Sigmoid colon (tissue), 7 donors: ENCODE data around the gene OR1S2. TPM values are rescaled to one million over a fixed set of nuclear protein-coding genes. Genes with fewer than 3 reads are reported as not detected.

Experiments used
- DNase-seq: peaks from one replicate; pipeline ENCODE4 v3.0.0-alpha.2; 2019
- H3K27ac ChIP-seq, 4 donors: fragments of 200-600 bp; sonication (generic); one replicate each; pipeline ENCODE4 v1.5.1; 2016 to 2019; ENCODE audit warnings: mild to moderate bottlenecking in 1 of 4
- H3K27me3 ChIP-seq, 3 donors: fragments of 200-600 bp; sonication (generic); one replicate each; pipeline ENCODE4 v1.5.1; 2019; ENCODE audit warnings: mild to moderate bottlenecking in 1 of 3
- H3K36me3 ChIP-seq, 4 donors: fragments of 200-600 bp; sonication (generic); one replicate each; pipeline ENCODE4 v1.5.1; 2016 to 2019
- H3K4me1 ChIP-seq, 4 donors: fragments of 200-600 bp; sonication (generic); one replicate each; pipeline ENCODE4 v1.5.1; 2017 to 2019
- H3K4me3 ChIP-seq, 4 donors: fragments of 200-600 bp; sonication (generic); one replicate each; pipeline ENCODE4 v1.5.1; 2017 to 2019; ENCODE audit warnings: mild to moderate bottlenecking in 2 of 4, moderate library complexity in 1 of 4
- H3K9me3 ChIP-seq, 4 donors: fragments of 200-600 bp in 3 of 4; sonication (generic) in 3 of 4; one replicate each; pipeline versions ENCODE4 v1.5.1 to v1.6.1; 2013 to 2019
- EP300 ChIP-seq, 4 donors: sonication (generic); formaldehyde crosslinking; IDR thresholded peaks; one replicate each; pipeline ENCODE4 v1.6.1; 2017; ENCODE audit warnings: antibody characterized with exemption in 4 of 4
- POLR2A ChIP-seq, 2 donors: fragments of 450-650 bp; IDR thresholded peaks; one replicate each; pipeline ENCODE4 v1.6.1; 2016; ENCODE audit warnings: antibody characterized with exemption in 2 of 2, mild to moderate bottlenecking in 2 of 2, moderate library complexity in 2 of 2
- POLR2AphosphoS5 ChIP-seq, 4 donors: sonication (generic); formaldehyde crosslinking; IDR thresholded peaks; one replicate each; pipeline ENCODE4 v1.6.1; 2017; ENCODE audit warnings: antibody characterized with exemption in 4 of 4
- WGBS, 2 donors: extraction: QIAGEN DNeasy Blood & Tissue Kit; methylation state at CpG; one replicate each; pipeline ENCODE4 v1.1.7; 2013; 5-methylcytosine and 5-hydroxymethylcytosine counted together
- intact Hi-C: fragments of 100-400 bp; cut with DNase I; formaldehyde crosslinking; loops from one replicate; pipeline ENCODE4 v1.15.1; 2023
- polyA plus RNA-seq, 3 donors: library from polyadenylated mRNA; stranded (reverse); fragments of 200-250 nt; gene quantifications; one replicate each; pipeline ENCODE4 v1.2.3, GENCODE V29; 2013
- total RNA-seq, 4 donors: library from RNA; depleted of rRNA; stranded (reverse); fragments of >200 nt; gene quantifications; one replicate each; pipeline ENCODE4 v1.1.0, GENCODE V29; 2016
- TF ChIP-seq, protein P1 (sequence below), 4 experiments: fragments of 450-650 bp in 3 of 4; fragments of 200-600 bp in 1 of 4; IDR thresholded peaks; one replicate each; pipeline ENCODE4 v1.5.1; 2016 to 2019; ENCODE audit warnings: antibody characterized with exemption in 4 of 4, mild to moderate bottlenecking in 3 of 4, moderate library complexity in 2 of 4
- donor health status: healthy with polysubstance abuse.
- donor health status: Bipolar disorder and iron deficiency.
- donor health status: healthy.

Gene OR1S2
- total and polyA plus RNA-seq, 7 donors, result not detected

DNA sequence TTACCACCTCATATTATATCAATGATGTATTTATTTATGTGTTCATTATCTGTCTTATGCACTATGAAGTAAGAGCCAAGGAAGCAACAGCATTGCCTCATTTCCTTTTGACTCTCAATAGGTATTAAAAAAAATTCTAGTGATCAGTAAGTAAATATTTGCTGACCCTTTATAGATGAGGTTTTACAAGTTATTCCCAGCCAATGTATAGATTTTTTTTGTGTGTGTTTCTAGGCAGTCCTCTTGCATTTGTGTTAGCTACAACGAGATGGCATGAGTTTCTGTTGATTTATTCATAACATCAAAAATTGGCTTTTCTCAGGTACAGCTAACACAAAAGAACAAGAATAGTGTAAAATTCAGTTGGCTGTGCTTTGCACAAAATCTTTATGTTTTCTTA lies 4.7 kb downstream of the OR1S2 start:
- 13 to 52% methylated on average over 1 of the region's 1 CpG for WGBS, 2 donors
- Histone ChIP-seq H3K36me3 (no peaks in the 10 kb centered on the region), H3K27ac (no peak overlapping the region), H3K4me1 (no peaks in the 10 kb centered on the region), H3K4me3 (no peak overlapping the region), H3K27me3 (no peaks in the 10 kb centered on the region), H3K9me3 (peaks cover 0 to 3% (median under 1%) of the 10 kb centered on the region in 4 donors)
- TF ChIP-seq, protein P1, sequence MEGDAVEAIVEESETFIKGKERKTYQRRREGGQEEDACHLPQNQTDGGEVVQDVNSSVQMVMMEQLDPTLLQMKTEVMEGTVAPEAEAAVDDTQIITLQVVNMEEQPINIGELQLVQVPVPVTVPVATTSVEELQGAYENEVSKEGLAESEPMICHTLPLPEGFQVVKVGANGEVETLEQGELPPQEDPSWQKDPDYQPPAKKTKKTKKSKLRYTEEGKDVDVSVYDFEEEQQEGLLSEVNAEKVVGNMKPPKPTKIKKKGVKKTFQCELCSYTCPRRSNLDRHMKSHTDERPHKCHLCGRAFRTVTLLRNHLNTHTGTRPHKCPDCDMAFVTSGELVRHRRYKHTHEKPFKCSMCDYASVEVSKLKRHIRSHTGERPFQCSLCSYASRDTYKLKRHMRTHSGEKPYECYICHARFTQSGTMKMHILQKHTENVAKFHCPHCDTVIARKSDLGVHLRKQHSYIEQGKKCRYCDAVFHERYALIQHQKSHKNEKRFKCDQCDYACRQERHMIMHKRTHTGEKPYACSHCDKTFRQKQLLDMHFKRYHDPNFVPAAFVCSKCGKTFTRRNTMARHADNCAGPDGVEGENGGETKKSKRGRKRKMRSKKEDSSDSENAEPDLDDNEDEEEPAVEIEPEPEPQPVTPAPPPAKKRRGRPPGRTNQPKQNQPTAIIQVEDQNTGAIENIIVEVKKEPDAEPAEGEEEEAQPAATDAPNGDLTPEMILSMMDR (IDR thresholded peaks at IDR 0.05), result no peak
- TF ChIP-seq POLR2A (IDR thresholded peaks at IDR 0.05), result no peak
- TF ChIP-seq EP300 (IDR thresholded peaks at IDR 0.05), result no peak
- TF ChIP-seq POLR2AphosphoS5 (IDR thresholded peaks at IDR 0.05), result no peak
- intact Hi-C loops, result no loop called here
- no peak for DNase-seq

DNA sequence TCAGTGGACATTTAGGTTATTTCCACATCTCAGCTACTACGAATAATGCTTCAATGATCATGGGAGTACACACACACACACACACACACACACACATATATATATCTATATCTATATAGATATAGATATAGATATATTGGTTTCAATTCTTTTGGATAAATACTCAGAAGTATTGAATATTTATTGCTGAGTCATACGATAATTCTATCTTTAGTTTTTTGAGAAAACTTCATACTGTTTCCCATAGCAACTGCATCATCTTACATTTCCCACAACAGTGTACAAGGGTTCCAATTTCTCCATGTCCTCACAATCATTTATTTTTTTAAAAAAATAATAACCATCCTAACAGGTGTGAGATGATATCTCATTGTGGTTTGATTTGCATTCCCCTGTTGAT lies 8.0 kb downstream of the OR1S2 start:
- H3K4me1 ChIP-seq, result no peaks in the 10 kb centered on the region
- no peak overlapping the region for H3K27ac ChIP-seq
- H3K4me3 ChIP-seq, result no peak overlapping the region
- intact Hi-C loops, result no loop called here
- 94 to 95% methylated on average over 2 of the region's 2 CpGs for WGBS, 2 donors
- peaks cover 0 to 3% (median under 1%) of the 10 kb centered on the region in 4 donors for H3K9me3 ChIP-seq
- no peaks in the 10 kb centered on the region for H3K27me3 ChIP-seq
- no peaks in the 10 kb centered on the region for H3K36me3 ChIP-seq
- TF ChIP-seq, protein P1 (IDR thresholded peaks at IDR 0.05), result no peak
- TF ChIP-seq EP300 (IDR thresholded peaks at IDR 0.05), result no peak
- no peak for TF ChIP-seq POLR2A (IDR thresholded peaks at IDR 0.05)
- TF ChIP-seq POLR2AphosphoS5 (IDR thresholded peaks at IDR 0.05), result no peak
- no peak for DNase-seq

DNA sequence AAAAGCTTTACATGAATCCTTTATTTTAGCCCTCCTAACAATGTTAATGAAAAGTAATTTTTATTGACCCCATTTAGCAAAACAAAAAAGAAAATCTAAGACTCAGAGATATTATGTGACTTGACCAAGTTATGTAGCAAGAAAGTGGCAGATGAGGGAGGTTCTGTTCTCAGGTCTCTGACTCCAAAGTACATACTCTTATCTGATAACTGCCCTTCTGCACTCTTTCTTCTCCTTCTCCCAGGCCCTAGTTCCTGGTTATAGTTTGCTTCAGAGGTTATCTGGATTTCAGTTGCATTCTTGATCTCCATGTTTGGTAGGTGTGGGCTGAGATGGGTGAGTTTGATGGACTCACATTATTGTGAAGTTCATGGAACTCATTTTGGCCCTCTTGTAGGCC lies 10.6 kb downstream of the OR1S2 start:
- Histone ChIP-seq H3K4me3 (no peak overlapping the region), H3K27ac (no peak overlapping the region), H3K27me3 (no peaks in the 10 kb centered on the region), H3K36me3 (no peaks in the 10 kb centered on the region), H3K9me3 (peaks cover 0 to 3% (median under 1%) of the 10 kb centered on the region in 4 donors), H3K4me1 (no peaks in the 10 kb centered on the region)
- intact Hi-C loops, result no loop called here
- no peak for DNase-seq
- TF ChIP-seq POLR2A (IDR thresholded peaks at IDR 0.05), result no peak

DNA sequence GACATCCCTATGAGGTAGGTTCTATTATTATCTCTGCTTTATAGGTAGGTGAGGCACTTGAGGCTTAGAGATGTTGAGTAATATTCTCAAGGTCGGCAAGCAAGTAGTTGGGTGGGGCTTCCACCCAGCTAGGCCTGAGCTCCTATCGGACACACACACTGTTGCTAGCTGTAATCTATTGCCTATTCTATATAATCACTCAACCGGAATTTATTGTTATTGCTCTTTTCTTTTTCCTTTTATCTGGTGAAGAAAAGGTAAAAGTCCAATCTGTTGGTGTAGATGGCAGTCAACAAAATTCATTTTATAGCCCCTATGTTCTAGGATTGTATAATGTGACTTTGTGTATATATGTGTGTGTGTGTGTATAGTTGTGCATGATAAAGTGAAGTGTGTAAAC lies 11.7 kb downstream of the OR1S2 start:
- H3K9me3 ChIP-seq, result no peaks in the 10 kb centered on the region
- H3K4me3 ChIP-seq, result no peak overlapping the region
- H3K27ac ChIP-seq, result no peak overlapping the region
- no peak for DNase-seq
- no peaks in the 10 kb centered on the region for H3K4me1 ChIP-seq
- no peaks in the 10 kb centered on the region for H3K36me3 ChIP-seq
- 19 to 69% methylated on average over 3 of the region's 3 CpGs for WGBS, 2 donors
- intact Hi-C loops, result no loop called here
- TF ChIP-seq POLR2AphosphoS5 (IDR thresholded peaks at IDR 0.05), result no peak
- TF ChIP-seq POLR2A (IDR thresholded peaks at IDR 0.05), result no peak
- no peak for TF ChIP-seq EP300 (IDR thresholded peaks at IDR 0.05)
- TF ChIP-seq, protein P1 (IDR thresholded peaks at IDR 0.05), result no peak
- no peaks in the 10 kb centered on the region for H3K27me3 ChIP-seq

DNA sequence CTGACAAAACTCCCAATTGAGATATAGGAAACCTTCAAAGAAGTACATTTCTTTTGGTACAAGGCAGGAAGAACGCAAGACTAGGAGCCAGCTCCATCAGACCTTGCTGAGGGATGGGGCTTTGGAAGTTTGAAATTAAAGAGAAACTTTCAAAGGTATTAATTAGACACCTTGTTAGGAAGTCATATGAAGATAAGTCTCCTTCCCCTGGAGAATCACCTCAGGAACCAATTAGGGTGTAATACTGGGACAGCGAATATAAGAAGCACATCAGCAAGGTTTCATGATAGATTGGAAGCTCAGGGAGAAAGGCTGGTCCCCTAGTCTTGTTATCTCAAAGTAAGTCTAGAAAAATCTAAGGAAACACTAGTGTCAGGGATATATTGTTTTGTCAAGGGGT lies 15.2 kb downstream of the OR1S2 start, which contains the start of gene OR9Q2:
Gene OR9Q2 (plus strand): TSS at position 301 of the 400 bp plus-strand sequence. CDS start 1,421 bp downstream, outside the sequence.
- TF ChIP-seq POLR2A (IDR thresholded peaks at IDR 0.05), result no peak
- TF ChIP-seq EP300 (IDR thresholded peaks at IDR 0.05), result no peak
- TF ChIP-seq, protein P1 (IDR thresholded peaks at IDR 0.05), result no peak
- no peak for TF ChIP-seq POLR2AphosphoS5 (IDR thresholded peaks at IDR 0.05)
- H3K36me3 ChIP-seq, result no peaks in the 10 kb centered on the region
- H3K27ac ChIP-seq, result no peak within 1 kb of the TSS
- no peak for DNase-seq
- intact Hi-C loops, result no loop called here
- WGBS, 2 donors, result 84 to 88% methylated on average over 2 of the region's 2 CpGs
- H3K9me3 ChIP-seq, result no peaks in the 10 kb centered on the region
- no peaks in the 10 kb centered on the region for H3K27me3 ChIP-seq
- no peaks in the 10 kb centered on the region for H3K4me1 ChIP-seq
- no peak within 1 kb of the TSS for H3K4me3 ChIP-seq
